Skeletal muscle satellite cell (primary cell): ENCODE results near the gene HHAT.

ENCODE experiments used
- H3K27me3 ChIP-seq: 2 replicates; pipeline ENCODE4 v1.7.0; 2013; ENCODE audit warnings: low read length; ENCODE audit not compliant: control insufficient read depth, insufficient read depth
- H3K36me3 ChIP-seq: 2 replicates; pipeline ENCODE4 v1.7.0; 2013; ENCODE audit warnings: mild to moderate bottlenecking, control low read depth, low read length; ENCODE audit not compliant: insufficient read depth
- H3K4me1 ChIP-seq: 2 replicates; pipeline ENCODE4 v1.7.0; 2013; ENCODE audit warnings: low read length; ENCODE audit not compliant: control insufficient read depth, insufficient read depth
- H3K4me2 ChIP-seq: 2 replicates; pipeline ENCODE4 v1.7.0; 2013; ENCODE audit warnings: mild to moderate bottlenecking, low read length
- H3K4me3 ChIP-seq: 2 replicates; pipeline ENCODE4 v1.7.0; 2013; ENCODE audit warnings: low read length
- H3K9ac ChIP-seq: 2 replicates; pipeline ENCODE4 v1.7.0; 2013; ENCODE audit warnings: mild to moderate bottlenecking, low read depth, low read length, moderate library complexity
- H3K9me3 ChIP-seq: replicated peaks from 2 replicates; pipeline ENCODE4 v1.7.0; 2013; ENCODE audit warnings: mild to moderate bottlenecking, control low read depth, low read length

HHAT gene

DNA sequence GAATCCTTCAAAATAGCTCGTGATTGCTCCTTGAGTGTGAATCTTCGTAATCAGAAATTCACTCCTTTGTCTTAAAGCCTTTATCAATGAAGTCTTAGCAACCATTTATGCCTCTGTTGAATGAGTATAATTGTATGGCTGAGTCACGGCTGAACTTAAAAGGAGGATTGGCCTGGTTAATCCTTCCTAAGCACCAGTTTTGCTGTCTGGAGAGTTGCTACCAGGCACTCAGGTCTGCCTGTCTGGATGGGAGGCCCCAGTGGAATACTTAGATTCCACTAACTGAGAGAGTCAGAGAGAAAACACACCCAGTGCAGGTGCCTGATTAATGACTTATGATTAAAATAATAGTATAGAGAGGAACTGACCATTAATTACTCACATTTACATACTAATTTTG is 7.6 kb upstream of the HHAT start:
- Histone ChIP-seq H3K4me1 (no peaks in the 10 kb centered on the region), H3K36me3 (no peaks in the 10 kb centered on the region), H3K9me3 (no peaks in the 10 kb centered on the region), H3K4me3 (no peak overlapping the region), H3K4me2 (no peak overlapping the region), H3K27me3 (no peaks in the 10 kb centered on the region), H3K9ac (no peak overlapping the region)

GRCh38 chr1:210321552-210321951 is 7.2 kb upstream of the HHAT start:
- H3K4me3 ChIP-seq = no peak overlapping the region
- H3K4me1 ChIP-seq = no peaks in the 10 kb centered on the region
- H3K9ac ChIP-seq = no peak overlapping the region
- H3K27me3 ChIP-seq = no peaks in the 10 kb centered on the region
- H3K36me3 ChIP-seq = no peaks in the 10 kb centered on the region
- no peaks in the 10 kb centered on the region for H3K9me3 ChIP-seq
- no peak overlapping the region for H3K4me2 ChIP-seq

DNA sequence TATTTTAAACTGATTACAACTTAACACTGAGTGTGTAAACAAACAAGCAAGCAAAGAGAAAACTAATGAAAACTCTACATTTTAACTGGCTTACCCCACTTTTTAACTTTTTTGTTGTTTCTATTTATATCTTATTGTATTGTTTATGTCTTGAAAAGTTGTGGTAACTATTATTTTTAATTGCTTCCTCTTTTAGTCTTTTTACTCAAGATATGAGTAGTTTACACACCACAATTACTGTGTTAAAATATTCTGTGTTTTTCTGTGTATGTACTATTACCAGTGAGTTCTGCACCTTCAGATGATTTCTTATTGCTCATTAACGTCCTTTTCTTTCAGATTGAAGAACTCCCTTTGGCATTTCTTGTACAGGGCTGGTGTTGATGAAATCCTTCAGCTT is 4.7 kb upstream of the HHAT start:
- H3K4me3 ChIP-seq = no peak overlapping the region
- H3K9ac ChIP-seq = no peak overlapping the region
- H3K36me3 ChIP-seq = no peaks in the 10 kb centered on the region
- H3K4me1 ChIP-seq = peaks cover 5% of the 10 kb centered on the region
- no peaks in the 10 kb centered on the region for H3K27me3 ChIP-seq
- no peaks in the 10 kb centered on the region for H3K9me3 ChIP-seq
- no peak overlapping the region for H3K4me2 ChIP-seq

- no peaks in the 10 kb centered on the region for H3K27me3 ChIP-seq
- H3K9ac ChIP-seq = no peak overlapping the region
- H3K36me3 ChIP-seq = no peaks in the 10 kb centered on the region
- H3K4me2 ChIP-seq = no peak overlapping the region
- no peaks in the 10 kb centered on the region for H3K9me3 ChIP-seq
- peaks cover 5% of the 10 kb centered on the region for H3K4me1 ChIP-seq
- no peak overlapping the region for H3K4me3 ChIP-seq
Observed at GRCh38 chr1:210325026-210325670, 3.6 kb upstream of the HHAT start.

- no peaks in the 10 kb centered on the region for H3K27me3 ChIP-seq
- no peaks in the 10 kb centered on the region for H3K9me3 ChIP-seq
- peaks cover 5% of the 10 kb centered on the region for H3K4me1 ChIP-seq
- peak overlapping the region; percentile 99 for H3K9ac ChIP-seq
- H3K4me2 ChIP-seq = peak overlapping the region; percentile 95
- no peaks in the 10 kb centered on the region for H3K36me3 ChIP-seq
- H3K4me3 ChIP-seq = peak overlapping the region; percentile 94
Observed at GRCh38 chr1:210328032-210328745, 513 bp upstream of the HHAT start.

DNA sequence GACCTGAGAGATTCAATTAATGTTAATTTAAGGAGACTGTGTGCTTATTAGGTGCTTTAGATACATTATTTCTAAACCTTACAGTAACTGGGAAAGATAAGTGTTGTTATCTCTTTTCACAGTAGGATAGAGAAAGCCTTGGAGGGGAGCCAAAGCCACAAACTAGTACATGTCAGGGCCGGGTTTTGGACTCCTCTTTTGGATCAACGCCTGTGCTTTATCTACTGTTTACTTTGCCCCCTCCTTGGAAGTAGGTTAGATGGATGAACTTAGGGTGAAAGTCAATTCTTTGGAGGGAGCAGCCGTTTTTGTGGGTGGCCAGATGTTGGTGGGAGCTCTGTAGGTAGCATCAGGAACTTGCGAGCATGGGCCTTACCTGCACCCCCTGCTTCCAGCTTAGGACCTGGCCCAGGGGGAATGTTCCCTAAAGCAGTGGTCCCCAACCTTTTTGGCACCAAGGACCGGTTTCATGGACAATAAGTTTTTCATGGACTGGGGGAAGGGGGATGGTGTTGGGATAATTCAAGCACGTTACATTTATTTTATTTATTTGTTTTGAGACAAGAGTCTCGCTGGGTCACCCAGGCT is 1.7 kb downstream of the HHAT start:
- no peaks in the 10 kb centered on the region for H3K36me3 ChIP-seq
- no peaks in the 10 kb centered on the region for H3K9me3 ChIP-seq
- no peaks in the 10 kb centered on the region for H3K27me3 ChIP-seq
- no peak overlapping the region for H3K4me3 ChIP-seq
- H3K4me1 ChIP-seq = peaks cover 5% of the 10 kb centered on the region
- H3K4me2 ChIP-seq = no peak overlapping the region
- H3K9ac ChIP-seq = no peak overlapping the region

DNA sequence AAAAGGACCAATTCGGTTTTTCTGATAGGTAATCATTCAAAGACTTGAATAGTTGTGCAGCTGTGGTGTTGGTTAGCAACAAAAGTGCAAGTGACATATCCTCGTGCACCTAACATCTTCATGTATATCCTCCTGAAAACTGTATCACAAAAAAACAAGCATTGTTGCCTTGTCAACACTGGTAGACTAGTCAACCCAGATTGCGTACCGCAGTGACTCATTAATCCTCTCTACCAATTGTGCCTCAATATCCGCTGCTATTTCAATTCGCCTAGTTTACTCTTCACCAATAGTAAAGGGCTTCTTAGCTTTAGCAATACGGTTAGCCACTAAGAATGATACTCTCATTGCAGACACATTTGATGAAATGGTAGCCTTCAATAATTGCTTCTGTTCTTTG is 3.5 kb downstream of the HHAT start:
- Histone ChIP-seq H3K4me2 (no peak overlapping the region), H3K27me3 (no peaks in the 10 kb centered on the region), H3K4me3 (no peak overlapping the region), H3K36me3 (no peaks in the 10 kb centered on the region), H3K9me3 (no peaks in the 10 kb centered on the region), H3K4me1 (peaks cover 5% of the 10 kb centered on the region), H3K9ac (no peak overlapping the region)

DNA sequence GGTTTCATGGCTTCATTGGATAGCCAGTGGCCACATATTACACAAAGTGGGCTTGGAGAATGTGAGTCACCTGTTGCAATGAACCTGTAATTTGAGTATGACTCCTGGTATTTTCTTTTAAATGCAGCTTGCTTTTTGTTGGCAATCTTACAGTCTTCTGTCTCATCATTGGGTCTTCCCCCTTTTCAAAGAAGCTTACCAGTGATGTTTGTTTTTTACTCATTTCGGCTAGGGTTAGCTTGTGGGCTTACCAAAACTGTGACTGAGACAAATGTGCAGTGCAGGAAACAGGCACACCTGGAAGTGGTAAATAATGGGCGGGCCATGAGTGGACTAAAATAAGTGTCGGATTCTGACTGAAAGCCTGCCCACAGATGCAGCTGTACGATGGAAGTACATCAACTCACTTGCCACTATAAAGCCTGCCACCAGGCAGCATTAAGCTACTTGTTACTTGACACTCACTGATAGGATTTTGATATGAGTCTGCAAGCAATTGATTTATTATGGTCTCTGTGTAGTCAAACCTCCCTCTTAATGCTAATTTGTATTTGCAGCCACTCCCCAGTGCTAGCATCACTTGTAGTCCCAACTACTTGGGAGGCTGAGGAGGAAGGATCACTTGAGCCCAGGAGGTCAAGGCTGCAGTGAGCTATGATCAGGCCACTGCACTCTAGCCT is 4.2 kb downstream of the HHAT start:
- no peaks in the 10 kb centered on the region for H3K36me3 ChIP-seq
- no peak overlapping the region for H3K4me3 ChIP-seq
- peaks cover 5% of the 10 kb centered on the region for H3K4me1 ChIP-seq
- no peak overlapping the region for H3K4me2 ChIP-seq
- no peaks in the 10 kb centered on the region for H3K27me3 ChIP-seq
- no peaks in the 10 kb centered on the region for H3K9me3 ChIP-seq
- no peak overlapping the region for H3K9ac ChIP-seq

- no peaks in the 10 kb centered on the region for H3K4me1 ChIP-seq
- H3K4me2 ChIP-seq = no peak overlapping the region
- no peaks in the 10 kb centered on the region for H3K27me3 ChIP-seq
- H3K36me3 ChIP-seq = no peaks in the 10 kb centered on the region
- no peaks in the 10 kb centered on the region for H3K9me3 ChIP-seq
- no peak overlapping the region for H3K9ac ChIP-seq
- no peak overlapping the region for H3K4me3 ChIP-seq
Observed at GRCh38 chr1:210335001-210335400, 6.3 kb downstream of the HHAT start.

GRCh38 chr1:210336362-210336761 is 7.7 kb downstream of the HHAT start:
- Histone ChIP-seq H3K9me3 (no peaks in the 10 kb centered on the region), H3K4me2 (no peak overlapping the region), H3K4me3 (no peak overlapping the region), H3K9ac (no peak overlapping the region), H3K36me3 (no peaks in the 10 kb centered on the region), H3K4me1 (no peaks in the 10 kb centered on the region), H3K27me3 (no peaks in the 10 kb centered on the region)

- Histone ChIP-seq H3K4me2 (no peak overlapping the region), H3K9me3 (no peaks in the 10 kb centered on the region), H3K9ac (no peak overlapping the region), H3K36me3 (no peaks in the 10 kb centered on the region), H3K4me1 (no peaks in the 10 kb centered on the region), H3K27me3 (no peaks in the 10 kb centered on the region), H3K4me3 (no peak overlapping the region)
Observed at GRCh38 chr1:210339500-210339899, 10.8 kb downstream of the HHAT start.
